GM19468 (cell line): ENCODE results near the gene ADGRA1.
"Not testable (repeated sequence)": the region's sequence is repeated elsewhere in the genome, so short reads cannot be mapped to it uniquely, and the experiment has no call there.

Experiments
- ATAC-seq: cut with Tn5 transposase; IDR thresholded peaks from one replicate; pipeline ENCODE4 v1.9.1; 2021; ENCODE audit warnings: mild to moderate bottlenecking, moderate library complexity, moderate number of reproducible peaks; ENCODE audit not compliant: unreplicated experiment; ENCODE audit errors: extremely low read depth

The ADGRA1 gene

GRCh38 chr10:133053527-133054133 is 34.1 kb upstream of the ADGRA1 start:
- ATAC-seq: not testable (repeated sequence)

DNA sequence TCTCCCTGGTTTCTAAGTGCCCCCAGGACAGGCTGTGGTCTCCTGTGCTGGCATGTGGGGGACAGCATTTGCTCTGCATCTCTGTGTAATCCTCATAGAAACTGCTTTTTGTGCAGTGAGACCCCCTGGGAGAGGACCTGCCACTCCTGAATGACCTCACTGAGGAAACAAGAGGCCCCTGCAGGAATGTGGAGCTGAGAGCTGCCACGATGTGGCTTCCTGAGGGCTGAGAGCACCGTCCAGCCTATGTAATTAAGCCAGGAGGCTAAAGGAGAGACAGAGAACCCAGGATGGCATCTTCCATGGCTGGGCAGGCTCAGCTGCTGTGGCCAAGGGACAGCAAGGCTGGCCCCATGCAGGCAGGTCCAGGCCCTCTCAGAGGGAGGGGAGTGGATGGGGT is 32.3 kb upstream of the ADGRA1 start:
- no peak for ATAC-seq

- ATAC-seq: no peak
These were observed 31.7 kb upstream of the ADGRA1 start for GRCh38 chr10:133056001-133056400.

DNA sequence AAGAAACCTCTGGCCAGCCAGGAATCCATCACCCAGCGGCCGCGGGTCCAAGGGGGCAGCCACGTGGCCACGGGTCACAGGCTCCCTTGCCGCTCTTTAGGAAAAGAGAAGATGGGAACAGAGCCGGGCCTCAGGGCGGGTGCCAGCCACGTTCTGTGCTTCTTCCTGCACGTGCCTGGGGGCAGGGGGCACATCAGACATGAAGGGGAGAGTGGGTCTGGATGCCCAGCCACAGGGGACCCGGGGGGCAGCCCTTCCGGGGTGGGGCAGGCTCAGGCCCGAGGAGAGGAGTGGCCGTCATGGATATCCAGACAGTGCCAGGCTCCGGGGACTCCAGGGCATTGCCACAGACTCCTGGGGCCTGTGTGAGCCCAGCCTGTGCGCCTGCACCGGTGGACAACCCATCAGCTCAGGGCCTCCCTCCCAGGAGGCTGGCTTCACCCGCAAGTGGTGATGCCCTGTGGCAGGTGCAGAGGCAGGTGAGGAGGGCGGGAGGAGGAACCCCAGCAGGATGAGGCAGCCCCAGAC is 31.0 kb upstream of the ADGRA1 start:
- no peak for ATAC-seq

GRCh38 chr10:133058331-133059092 is 29.2 kb upstream of the ADGRA1 start:
- ATAC-seq: no peak

GRCh38 chr10:133059093-133059470 is 28.6 kb upstream of the ADGRA1 start:
- ATAC-seq: no peak

DNA sequence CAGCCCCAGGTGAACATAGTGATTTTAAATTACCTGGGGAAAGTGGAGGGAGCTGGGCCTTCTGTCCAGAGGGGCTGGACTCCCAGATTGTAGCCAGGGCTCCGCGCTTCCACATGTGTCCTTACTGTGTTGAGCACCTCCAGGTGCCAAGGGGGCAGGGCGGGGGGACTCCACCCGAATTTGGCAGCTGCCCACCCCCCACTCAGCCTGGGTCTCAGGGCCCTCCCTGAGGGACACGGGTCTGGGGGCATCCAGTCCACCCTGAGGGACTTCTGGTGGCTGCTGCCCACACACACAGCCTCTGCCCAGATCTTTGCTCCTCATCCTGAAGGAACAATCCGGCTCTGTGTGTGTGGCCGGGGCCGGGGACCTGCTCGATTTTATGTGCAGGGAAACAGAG is 28.2 kb upstream of the ADGRA1 start:
- no peak for ATAC-seq

- no peak for ATAC-seq
These were observed 27.7 kb upstream of the ADGRA1 start for GRCh38 chr10:133060022-133060421.

DNA sequence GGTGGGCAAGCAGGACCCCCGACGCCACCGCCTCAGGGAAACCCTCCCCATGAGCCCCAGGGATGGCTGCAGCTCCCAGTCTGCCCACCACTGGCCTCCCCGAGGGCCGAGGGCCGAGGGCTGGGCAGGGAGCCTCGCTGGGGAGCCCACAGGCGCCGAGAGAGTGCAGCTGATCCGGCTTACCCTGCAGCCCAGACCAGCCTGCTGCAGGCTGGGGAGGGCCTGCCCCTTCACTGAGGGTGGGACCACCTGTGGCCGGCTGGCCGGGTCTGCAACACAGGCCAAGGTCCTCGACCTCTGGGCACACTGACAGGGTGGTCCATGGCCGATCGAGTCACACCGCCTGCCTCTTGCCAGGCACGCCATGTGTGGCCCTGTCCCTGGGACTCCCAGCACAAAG is 27.3 kb upstream of the ADGRA1 start:
- ATAC-seq: no peak

DNA sequence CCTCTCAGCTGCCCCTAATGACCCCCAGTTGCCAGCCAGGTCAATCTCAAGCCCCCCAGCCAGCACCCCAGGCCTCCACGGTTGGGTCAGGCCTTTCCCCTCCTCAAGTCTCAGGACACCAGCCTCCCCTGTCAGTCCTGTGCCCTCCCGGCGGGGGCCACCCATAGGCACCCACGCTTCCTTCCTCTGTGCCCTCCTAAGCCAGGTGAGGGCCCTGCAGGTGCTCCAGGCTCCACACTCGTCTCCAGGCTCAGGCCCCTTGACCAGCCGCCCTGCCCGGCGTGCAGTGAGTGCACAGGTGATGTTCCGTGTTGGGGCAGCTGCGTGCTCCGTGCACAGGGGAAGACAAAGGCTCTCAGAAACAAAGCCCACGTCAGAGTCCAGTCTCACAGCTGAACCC is 26.8 kb upstream of the ADGRA1 start:
- ATAC-seq: no peak

DNA sequence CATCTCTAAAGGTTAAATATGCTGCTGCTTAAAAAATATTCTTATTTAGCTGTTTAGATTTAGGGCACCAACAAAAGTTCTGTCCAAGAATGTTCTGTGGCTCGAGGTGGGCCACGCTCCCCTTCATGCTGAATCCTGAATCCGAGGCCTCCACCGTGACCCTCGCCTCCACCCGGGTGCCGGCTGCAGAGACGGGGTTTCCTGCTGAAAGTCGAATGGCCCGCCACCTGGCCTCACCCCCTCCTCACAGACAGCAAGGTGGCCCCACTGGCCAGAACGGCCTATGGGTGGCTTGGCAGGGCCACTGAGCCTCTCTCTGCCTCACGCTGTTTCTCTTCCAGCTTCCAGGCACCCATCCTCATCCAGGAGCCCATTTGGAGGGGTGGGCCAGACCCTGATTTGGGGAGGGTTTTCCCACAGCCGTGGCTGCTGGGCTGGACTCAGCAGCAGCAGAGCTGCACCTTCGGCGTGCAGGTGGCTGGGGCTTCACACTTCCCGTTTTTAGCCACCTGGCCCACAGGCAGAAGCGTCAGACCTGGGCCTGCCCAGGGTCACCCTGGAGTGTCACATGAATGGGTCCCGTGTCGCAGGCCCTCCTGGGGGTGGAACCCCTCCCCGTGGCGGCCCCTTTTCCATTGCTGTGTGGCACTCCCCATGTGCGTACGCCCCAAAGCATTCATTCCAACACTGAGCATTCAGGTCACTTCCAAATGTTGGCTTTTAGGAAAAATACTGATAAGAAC is 26.3 kb upstream of the ADGRA1 start:
- ATAC-seq: no peak

- no peak for ATAC-seq
These were observed 25.6 kb upstream of the ADGRA1 start for GRCh38 chr10:133062085-133062484.

- ATAC-seq: no peak
These were observed 25.1 kb upstream of the ADGRA1 start for GRCh38 chr10:133062635-133063034.

GRCh38 chr10:133067149-133068105 is 20.3 kb upstream of the ADGRA1 start:
- no peak for ATAC-seq

GRCh38 chr10:133068111-133069032 is 19.4 kb upstream of the ADGRA1 start:
- ATAC-seq: no peak

- no peak for ATAC-seq
These were observed 18.6 kb upstream of the ADGRA1 start for GRCh38 chr10:133069033-133069525.

DNA sequence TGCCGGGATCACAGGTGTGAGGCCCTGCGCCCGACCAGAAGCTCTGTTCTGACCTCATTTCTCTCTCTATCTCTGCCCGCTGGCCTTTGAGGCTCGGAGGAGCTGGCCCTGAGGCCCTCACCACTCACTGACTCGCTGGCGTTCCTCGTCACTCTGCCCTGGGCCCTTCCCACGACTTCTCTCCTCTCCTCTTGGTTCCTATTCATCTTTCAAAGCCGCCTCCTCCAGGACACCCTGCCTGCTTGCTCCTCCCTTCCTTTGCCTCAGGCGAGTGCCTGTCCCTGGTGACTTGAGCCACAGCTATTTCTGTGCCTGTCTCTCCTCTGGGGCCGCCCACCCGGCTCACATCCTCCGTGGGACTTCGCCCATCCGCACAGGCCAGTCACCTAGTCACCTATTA is 17.3 kb upstream of the ADGRA1 start:
- ATAC-seq: no peak

GRCh38 chr10:133070810-133071209 is 16.9 kb upstream of the ADGRA1 start:
- ATAC-seq: no peak

- no peak for ATAC-seq
These were observed 16.0 kb upstream of the ADGRA1 start for GRCh38 chr10:133071733-133072132.
